AML-193 (cell line): ENCODE data around the gene TIGD2.
A peak's percentile ranks its signal among the peaks of the same experiment; 100 is the strongest.

Experiments used
- DNase-seq, 2 experiments: peaks; one replicate each; lab custom pipeline; 2025; lab: John Stamatoyannopoulos, UW

The TIGD2 gene

DNA sequence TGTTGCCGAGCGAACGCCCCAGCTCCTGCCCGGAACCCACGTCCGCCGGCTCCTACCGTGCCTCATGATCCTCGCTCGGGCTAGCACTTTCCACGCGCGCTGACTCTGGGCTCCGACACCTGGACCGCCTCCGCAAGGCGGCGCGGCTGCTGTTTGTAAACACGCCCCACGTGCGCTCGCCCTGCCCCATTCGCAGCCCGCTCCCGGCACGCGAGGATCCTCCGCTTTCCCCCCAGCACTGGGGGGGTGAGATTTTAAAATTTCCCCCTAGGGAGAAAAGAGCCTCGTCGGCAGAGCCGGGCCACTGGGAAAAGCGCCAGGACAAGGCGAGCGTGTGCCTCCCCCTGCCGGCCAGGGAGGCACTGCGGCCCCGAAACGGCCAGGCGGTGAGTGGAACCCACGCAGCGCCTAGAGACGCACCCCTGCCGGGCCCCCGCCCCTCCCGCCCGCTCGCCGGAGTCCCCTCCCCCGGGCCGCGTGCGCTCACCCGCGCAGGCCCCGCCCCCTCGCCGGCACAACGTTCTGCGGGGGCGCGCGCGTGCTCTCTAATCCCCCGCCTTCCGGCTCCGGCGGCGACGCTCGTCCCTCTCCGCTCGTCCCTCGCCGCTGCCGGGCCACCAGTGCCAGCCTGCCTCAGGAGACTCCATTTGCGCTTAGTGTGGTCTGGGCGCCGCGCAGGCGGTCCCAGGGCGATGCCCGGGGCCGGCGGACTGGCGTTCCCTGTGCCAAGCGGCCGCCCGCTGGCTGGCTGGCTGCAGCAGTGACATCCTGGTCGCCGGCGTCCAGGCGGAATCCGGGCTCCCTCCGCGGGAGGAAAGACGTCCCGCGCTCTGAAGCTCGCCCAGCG, at the start of gene TIGD2:
TIGD2 (plus strand) TSS at position 548 of the 847 bp plus-strand sequence. CDS start 1,442 bp downstream, outside the sequence.
- peak; percentile 75 to 77 for DNase-seq

DNA sequence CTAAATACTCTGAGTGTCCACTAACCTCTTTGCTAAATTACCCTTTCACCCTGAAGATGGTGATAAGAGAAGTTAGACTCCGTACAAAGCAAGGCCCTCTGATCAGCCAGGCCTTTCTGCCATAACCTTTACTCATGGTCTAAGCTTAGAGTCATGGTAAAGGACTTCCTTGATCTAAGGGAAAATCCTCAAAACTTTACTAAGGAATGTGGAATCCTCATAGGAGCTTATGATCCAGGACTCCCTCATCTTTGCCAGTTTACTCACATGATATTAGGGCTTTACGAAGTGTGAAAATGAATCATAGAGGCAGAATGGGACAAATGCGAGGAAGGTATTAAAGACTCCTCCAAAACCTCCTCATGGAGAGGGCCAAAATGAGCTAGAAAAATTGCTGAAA, 46.5 kb upstream of the TIGD2 start:
- no peak for DNase-seq

GRCh38 chr4:89067417-89067816, 43.9 kb upstream of the TIGD2 start:
- no peak for DNase-seq

DNA sequence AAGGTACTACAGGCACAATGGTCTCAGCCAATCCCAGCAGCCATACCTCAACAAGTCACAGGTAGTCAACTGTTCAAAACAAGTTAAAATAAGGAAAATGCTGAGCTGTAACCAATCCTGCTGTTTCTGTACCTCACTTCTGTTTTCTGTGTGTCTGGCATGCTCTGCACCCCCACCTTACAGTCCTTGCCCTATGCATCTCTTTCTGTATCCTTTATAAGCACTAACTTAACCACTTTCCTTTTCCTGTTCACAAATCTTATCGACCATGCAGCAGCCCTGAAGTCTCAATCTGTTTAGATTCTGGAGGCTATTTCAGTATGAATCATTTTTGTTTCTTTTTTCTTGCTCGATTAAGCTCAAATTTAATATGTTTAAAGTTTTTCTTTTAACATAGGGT, 41.9 kb upstream of the TIGD2 start:
- DNase-seq: peak in 1 of 2 experiments; percentile 35

DNA sequence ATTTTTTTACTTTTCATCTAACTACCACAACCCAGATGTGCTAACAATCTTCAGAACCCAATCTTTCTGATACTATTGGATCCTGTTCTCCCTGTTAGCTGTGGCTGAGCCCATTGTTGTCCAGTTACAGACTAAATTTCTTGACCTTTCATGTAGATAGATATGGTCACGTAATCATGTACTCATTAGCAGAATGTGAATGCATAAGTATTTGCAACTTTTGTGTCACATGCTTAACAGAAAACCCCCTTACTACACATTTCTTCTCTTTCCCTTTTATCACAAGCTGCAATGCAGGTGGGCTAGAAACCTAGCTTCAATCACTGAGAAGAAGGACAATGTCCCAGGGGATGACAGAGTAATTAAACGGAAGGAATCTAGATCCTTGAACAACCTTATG, 41.3 kb upstream of the TIGD2 start:
- DNase-seq: no peak

GRCh38 chr4:89071311-89071710, 40.0 kb upstream of the TIGD2 start:
- no peak for DNase-seq

- no peak for DNase-seq
Measured at GRCh38 chr4:89072921-89073320, 38.4 kb upstream of the TIGD2 start.

GRCh38 chr4:89077761-89078160, 33.6 kb upstream of the TIGD2 start:
- no peak for DNase-seq

GRCh38 chr4:89078300-89078699, 33.0 kb upstream of the TIGD2 start:
- DNase-seq: no peak

DNA sequence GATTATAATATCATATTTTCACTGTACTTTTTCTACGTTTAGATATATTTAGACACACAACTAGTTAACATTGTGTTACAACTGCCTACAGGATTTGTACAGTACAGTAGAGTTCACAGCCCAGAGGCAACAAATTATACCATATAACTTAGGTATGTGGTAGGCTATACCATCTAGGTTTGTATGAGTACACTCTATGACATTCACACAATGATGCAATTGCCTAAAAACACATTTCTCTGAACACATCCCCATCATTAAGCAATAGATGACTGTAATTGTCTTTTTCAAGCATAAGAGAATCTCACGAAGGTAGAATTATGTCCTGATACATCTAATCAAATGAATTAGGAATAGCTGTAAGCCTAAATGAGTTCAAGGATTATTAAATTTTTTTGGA, 12.3 kb upstream of the TIGD2 start:
- peak in 1 of 2 experiments; percentile 11 for DNase-seq

DNA sequence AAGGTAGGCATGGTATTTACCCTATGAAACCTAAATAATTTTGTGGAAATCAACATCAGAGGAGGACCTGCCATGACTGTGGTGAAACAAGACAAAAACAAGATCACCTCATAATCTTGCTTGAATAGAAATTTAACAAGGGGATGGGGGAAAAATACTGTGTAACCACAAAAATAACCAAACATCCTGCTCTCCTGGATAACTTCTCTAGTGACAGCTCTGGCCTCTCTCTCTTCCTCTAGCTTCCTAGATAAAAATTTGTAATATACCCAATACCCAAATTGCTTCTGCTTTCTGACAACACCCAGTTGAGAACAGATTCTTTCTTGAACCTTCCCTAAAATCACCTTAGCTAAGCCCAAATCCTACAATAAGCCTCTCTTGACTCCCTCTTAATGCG, 11.9 kb upstream of the TIGD2 start:
- no peak for DNase-seq

- DNase-seq: no peak
Measured at GRCh38 chr4:89100853-89101252, 10.5 kb upstream of the TIGD2 start.

DNA sequence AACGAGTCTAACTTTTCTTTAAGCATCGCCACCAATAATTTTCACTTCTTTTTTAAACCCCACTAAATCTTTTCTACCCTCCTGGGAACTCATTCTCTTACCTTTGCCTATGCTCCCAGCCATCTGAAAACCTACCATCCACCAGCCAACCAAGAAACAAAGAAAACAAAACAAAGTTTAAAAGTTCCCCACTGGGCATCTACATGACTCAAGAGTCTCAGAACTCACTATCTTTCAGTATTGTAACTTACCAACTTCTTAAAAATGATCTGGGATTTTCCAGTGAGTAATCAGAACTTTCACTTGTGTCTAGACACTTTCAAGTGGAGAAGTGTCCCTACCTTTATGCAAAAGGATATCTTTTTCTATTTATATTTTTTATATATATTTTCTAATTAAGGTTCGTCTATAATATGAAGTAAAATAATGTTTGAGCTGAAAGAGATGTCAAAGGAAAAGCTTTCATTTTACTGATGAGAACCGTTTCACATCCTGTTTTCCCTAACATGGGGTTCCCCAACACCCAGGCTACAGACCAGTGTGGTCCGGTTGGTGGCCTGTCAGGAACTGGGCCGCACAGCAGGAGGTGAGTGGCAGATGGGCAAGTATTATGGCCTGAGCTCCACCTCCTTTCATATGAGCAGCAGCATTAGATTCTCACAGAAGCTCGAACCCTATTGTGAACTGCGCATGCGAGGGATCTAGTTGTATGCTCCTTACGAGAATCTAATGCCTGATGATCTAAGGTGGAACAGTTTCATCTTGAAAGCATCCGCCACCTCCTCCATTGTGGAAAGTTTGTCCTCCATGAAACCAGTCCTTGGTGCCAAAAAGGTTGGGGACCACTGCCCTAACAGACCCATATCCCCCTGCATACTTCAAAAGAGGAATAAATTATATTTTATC, 9.8 kb upstream of the TIGD2 start:
- DNase-seq: no peak

- DNase-seq: no peak
Measured at GRCh38 chr4:89105726-89106125, 5.6 kb upstream of the TIGD2 start.

GRCh38 chr4:89108091-89108490, 3.2 kb upstream of the TIGD2 start:
- no peak for DNase-seq

DNA sequence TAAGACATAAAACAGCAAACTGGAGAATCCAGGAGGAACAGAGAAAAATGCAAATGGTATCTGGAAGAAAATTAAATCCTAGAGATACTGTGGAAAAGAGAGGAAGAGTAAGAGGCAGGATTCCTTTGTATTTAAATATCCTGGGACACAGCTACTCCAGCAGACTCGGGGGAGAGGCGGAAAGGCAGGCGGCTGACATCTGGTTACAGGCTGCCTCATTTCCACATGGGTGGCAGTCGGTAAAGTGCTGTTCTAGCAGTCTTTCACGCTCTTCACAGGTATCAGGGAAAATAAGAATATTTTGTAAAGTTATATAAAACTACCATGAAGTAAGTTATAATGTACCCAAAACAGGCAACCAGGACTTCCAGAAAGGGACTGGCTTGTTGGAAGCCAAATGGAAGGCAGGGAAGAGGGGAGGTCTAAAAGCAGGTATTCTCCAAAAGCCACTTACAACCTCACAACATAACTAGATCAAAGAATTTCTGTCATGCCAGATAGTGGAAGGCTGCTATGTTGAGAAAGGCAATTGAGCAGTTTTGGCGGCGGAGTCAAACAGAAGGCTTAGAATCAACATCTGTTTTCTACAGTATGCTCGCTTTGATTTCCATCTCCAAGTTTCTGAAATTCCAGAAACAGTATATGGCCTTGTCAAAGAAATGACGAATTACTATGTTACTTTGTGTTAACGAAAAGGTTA, 1.3 kb upstream of the TIGD2 start:
- no peak for DNase-seq

DNA sequence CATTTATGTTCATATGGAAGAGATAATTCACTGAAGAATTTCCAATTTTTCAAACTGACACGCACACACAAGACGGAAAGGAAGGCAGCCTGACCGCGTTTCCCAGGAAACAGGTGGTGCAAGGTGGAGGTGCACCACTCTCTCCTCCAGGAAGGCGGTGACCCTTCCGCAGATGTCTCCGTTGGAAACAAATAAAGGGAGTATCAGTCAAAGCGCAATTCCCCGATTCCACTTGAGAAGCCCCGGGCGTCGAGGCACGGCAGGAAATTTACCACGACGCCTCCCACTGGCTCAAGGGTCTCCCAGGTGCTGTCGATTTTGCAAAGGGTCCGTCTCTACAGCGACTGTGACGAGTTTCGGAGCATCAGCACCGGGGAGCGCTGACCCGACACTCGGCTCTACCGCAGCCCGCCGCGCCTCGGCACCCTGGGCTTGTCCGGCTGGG, 770 bp upstream of the TIGD2 start:
- DNase-seq: no peak

- DNase-seq: peak; percentile 55 to 68
Measured at GRCh38 chr4:89111833-89112563, 665 bp downstream of the TIGD2 start.

DNA sequence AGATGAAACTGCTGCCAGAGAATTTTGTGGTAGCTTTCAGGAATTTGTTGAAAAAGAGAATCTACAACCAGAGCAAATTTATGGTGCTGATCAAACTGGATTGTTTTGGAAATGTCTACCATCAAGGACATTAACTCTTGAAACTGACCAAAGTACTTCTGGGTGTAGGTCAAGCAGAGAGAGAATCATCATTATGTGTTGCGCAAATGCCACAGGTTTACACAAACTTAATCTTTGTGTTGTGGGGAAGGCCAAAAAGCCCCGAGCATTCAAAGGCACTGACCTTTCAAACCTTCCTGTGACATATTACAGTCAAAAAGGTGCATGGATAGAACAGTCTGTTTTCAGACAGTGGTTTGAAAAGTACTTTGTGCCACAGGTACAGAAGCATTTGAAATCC, 2.1 kb downstream of the TIGD2 start:
- DNase-seq: no peak

- DNase-seq: no peak
Measured at GRCh38 chr4:89114100-89114499, 2.8 kb downstream of the TIGD2 start.

- peak; percentile 14 to 18 for DNase-seq
Measured at GRCh38 chr4:89117115-89117514, 5.8 kb downstream of the TIGD2 start.

DNA sequence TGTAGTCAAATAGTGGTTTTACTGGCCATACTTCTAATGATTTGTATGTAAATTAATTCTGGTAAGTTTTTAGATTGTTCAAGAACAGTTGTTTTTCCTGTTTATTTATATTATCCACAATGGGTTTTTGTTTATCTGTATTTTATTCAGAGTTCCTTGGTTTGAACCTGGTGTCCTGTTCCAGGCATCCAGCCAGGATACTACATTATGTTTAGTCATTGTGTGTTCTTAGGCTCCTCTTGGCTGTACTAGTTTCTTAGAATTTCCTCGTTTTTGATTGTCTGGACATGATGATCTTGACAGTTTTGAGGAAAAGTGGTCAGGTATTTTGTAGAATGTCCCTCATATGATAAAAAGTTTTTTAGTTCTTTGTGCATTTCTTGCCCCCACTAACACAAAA, 7.8 kb downstream of the TIGD2 start:
- no peak for DNase-seq
